ENCODE data around the gene SALL4. TPM values are rescaled to one million over a fixed set of nuclear protein-coding genes. Genes with fewer than 3 reads are reported as not detected.

SALL4 gene
- total RNA-seq, 1 experiment from 2014 or later = 279 TPM

DNA sequence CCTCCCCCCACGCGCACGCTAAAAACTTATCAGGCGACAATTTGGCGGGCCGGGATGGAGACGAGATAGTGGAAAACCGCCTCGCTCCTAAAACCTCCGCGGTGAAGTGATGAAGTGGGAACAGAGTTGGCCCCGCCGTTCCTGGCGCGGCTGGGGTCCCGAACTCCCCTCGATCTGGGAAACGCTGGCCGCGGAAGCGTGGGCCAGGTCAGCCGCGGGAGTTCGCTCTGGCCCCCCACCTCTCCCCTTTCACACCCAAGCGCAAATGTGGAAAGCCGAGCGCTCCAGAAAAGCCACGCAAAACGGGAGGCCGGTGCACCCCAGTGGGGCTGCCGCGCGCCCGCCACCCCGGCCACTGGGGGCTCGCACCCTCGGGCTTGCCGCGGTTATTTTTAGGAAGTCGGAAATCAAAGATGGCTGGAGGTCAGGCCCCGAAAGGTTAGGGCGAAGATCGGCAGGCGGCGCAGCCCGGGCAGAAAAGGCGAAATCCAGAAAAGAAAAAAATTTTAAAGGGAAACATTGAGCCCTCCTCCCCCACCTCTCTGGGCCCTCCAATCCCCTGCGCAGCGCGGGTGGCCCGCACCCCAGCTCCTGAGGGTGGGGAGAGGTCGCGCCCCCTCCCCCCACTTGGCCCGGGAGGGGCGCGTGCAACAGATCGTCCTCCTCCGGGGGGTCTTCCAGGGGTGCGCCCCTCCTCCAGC, 1.0 kb downstream of the SALL4 start:
- peak overlapping the region; percentile 88 for H3K27ac ChIP-seq (ENCODE audit: insufficient read length, low read depth, low read length)
- Mint-ChIP-seq H3K9me3 (peaks cover 0 to 3% of the 10 kb centered on the region in 2 experiments; a peak in 3 of 5 replicates), H3K27ac (peak overlapping the region; percentile 98 to 100 (median 99)), H3K4me3 (peak overlapping the region; percentile 97 to 98), H3K27me3 (ENCODE audit: low read depth) (no peaks in the 10 kb centered on the region; the same call in 1 of the 2 replicates), H3K4me1 (peaks cover 41 to 44% of the 10 kb centered on the region in 2 experiments), H3K36me3 (ENCODE audit: insufficient read depth in 1 of 3, low read depth in 3 of 3) (peaks cover 5 to 27% (median 13%) of the 10 kb centered on the region in 3 experiments)
- no peak overlapping the region for H2AFZ ChIP-seq (ENCODE audit: low read length)
- no peak overlapping the region for H2BK12ac ChIP-seq (ENCODE audit: insufficient read length, low read depth, low read length)
- H2AK5ac ChIP-seq (ENCODE audit: insufficient read length, low read length) = no peak overlapping the region
- H3K79me1 ChIP-seq (ENCODE audit: insufficient read depth, low read depth, low read length, poor library complexity, severe bottlenecking) = no peaks in the 10 kb centered on the region
- H2BK120ac ChIP-seq (ENCODE audit: low read depth, low read length, poor library complexity, severe bottlenecking) = peak overlapping the region; percentile 24
- no peak overlapping the region for H3T11ph ChIP-seq (ENCODE audit: low read length)
- peak overlapping the region; percentile 80 for H4K5ac ChIP-seq (ENCODE audit: insufficient read length, low read depth, low read length)
- peak overlapping the region; percentile 81 for H3K4me2 ChIP-seq (ENCODE audit: insufficient read depth, insufficient read length, low read length)
- peaks cover 35% of the 10 kb centered on the region for H3K79me2 ChIP-seq (ENCODE audit: insufficient read depth, low read length)
- no peaks in the 10 kb centered on the region for H4K20me1 ChIP-seq (ENCODE audit: control insufficient read depth, insufficient read depth, insufficient read length)
- H2BK15ac ChIP-seq (ENCODE audit: low read depth, low read length) = no peak overlapping the region; the same call in 1 of the 2 replicates
- peak overlapping the region; percentile 95 for H3K9ac ChIP-seq (ENCODE audit: extremely low read depth, insufficient read length, low read length)
- H3K9me3 ChIP-seq (ENCODE audit: control insufficient read depth, low read depth, low read length) = no peaks in the 10 kb centered on the region
- H3K14ac ChIP-seq (ENCODE audit: insufficient read depth, low read length) = peak overlapping the region; percentile 96
- H4K8ac ChIP-seq (replicated peaks; ENCODE audit: insufficient read length, low read depth, low read length) = no peak overlapping the region
- H3K56ac ChIP-seq (ENCODE audit: insufficient read length, low read depth, low read length) = peak overlapping the region; percentile 89
- whole genome bisulfite sequencing (ENCODE audit: extremely low coverage, insufficient read length, low lambda C conversion rate) = no CpG with 5 or more reads among the region's 59 CpGs
- H4K91ac ChIP-seq (ENCODE audit: insufficient read length, low read depth, low read length) = peak overlapping the region; percentile 74
- peak; percentile 55 for DNase-seq
- H2BK5ac ChIP-seq (ENCODE audit: insufficient read length, low read length) = no peak overlapping the region
- peak overlapping the region; percentile 64; the same call in 1 of the 2 replicates for H3K4ac ChIP-seq (ENCODE audit: low read depth, low read length)
- H3K27me3 ChIP-seq (ENCODE audit: insufficient read depth, low read length) = no peaks in the 10 kb centered on the region
- no peak overlapping the region for H2BK20ac ChIP-seq (ENCODE audit: low read depth, low read length, poor library complexity, severe bottlenecking)
- peak; percentile 49; the same call in 2 of the 3 replicates for TF ChIP-seq CTCF (conservative IDR thresholded peaks at IDR 0.05)
- H3K23ac ChIP-seq (ENCODE audit: insufficient read length, low read depth, low read length) = no peak overlapping the region
- peaks cover 3% of the 10 kb centered on the region; the same call in 1 of the 2 replicates for H3K4me1 ChIP-seq (ENCODE audit: insufficient read depth, low read length)
- H3K18ac ChIP-seq (ENCODE audit: insufficient read length, low read depth, low read length) = peak overlapping the region; percentile 90
- peaks cover 19% of the 10 kb centered on the region for H3K23me2 ChIP-seq (ENCODE audit: insufficient read length, low read depth, low read length, poor library complexity, severe bottlenecking)
